ENCODE measurements around the gene CST3. TPM values are rescaled to one million over a fixed set of nuclear protein-coding genes. Genes with fewer than 3 reads are reported as not detected.

The CST3 gene
- total RNA-seq, 4 donors from 2014 or later = 1,253 to 2,184 (median 1,709) TPM

GRCh38 chr20:23634985-23635767 lies 2.6 kb downstream of the CST3 start:
- no peaks in the 10 kb centered on the region for H3K9me3 ChIP-seq
- 49% methylated on average over 12 of the region's 12 CpGs for WGBS
- peak overlapping the region; percentile 92 to 97 (median 96) for H3K27ac ChIP-seq (replicated peaks in 1 of 4)
- peaks cover 22 to 67% (median 60%) of the 10 kb centered on the region in 4 donors for H3K4me1 ChIP-seq
- peaks cover 14 to 40% (median 35%) of the 10 kb centered on the region in 4 donors for H3K36me3 ChIP-seq
- H3K4me3 ChIP-seq = peak overlapping the region; percentile 80 to 84 (median 82)
- H3K27me3 ChIP-seq = no peaks in the 10 kb centered on the region
- peak; percentile 92 for DNase-seq (ENCODE audit: extremely low spot score)
- peak; percentile 61 to 68 for TF ChIP-seq POLR2AphosphoS5 (IDR thresholded peaks at IDR 0.05)
- TF ChIP-seq POLR2A (IDR thresholded peaks at IDR 0.05; ENCODE audit: low read depth) = no peak
- TF ChIP-seq EP300 (IDR thresholded peaks at IDR 0.05) = peak; percentile 47
- no peak for TF ChIP-seq CTCF (IDR thresholded peaks at IDR 0.05)
- intact Hi-C loops (cut with DNase I) = loop anchor here (5.0 kb wide), 1 partner anchor 273 kb away; the partner anchor contains the start of gene GZF1

DNA sequence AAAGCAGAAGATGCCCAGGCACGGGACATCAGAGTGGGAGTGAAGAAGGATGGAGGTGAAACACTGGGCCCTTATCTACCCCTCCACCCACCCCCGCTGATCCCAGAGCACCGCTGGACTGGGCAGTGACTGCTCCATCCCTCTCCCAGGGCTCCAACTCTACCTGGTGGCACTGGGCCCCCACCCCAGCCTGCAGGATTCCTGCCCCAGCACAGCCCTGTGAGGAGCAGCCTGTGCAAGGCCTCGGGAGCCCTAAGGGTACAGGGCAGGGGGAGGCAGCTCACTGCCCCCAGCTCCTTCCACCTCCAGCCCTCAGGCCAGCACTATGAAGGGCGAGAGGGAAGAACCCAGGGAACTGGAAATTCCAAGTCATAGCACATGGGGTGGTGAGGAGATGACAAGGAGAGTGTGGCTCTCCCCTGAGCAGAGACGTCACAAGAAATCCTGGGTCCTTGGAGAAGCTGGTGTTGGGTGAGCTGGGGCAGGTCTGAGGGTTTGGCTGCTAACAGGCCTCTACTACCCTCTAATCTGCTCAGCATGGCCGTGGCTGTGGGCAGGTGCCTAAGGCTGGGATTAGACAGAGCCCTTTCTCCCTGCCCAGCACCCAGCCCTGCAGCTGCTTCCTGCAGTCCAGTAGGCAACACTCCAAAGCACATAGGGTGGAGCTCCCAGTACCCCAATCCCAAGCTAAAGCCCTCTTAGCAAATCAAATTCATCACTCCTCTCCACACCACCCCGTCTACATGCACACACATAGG lies 3.5 kb downstream of the CST3 start:
- H3K9me3 ChIP-seq = no peaks in the 10 kb centered on the region
- peaks cover 14 to 40% (median 35%) of the 10 kb centered on the region in 4 donors for H3K36me3 ChIP-seq
- peak; percentile 90 for DNase-seq (ENCODE audit: extremely low spot score)
- no peaks in the 10 kb centered on the region for H3K27me3 ChIP-seq
- peak overlapping the region; percentile 92 to 97 (median 96) for H3K27ac ChIP-seq (replicated peaks in 1 of 4)
- 84% methylated on average over 7 of the region's 8 CpGs for WGBS
- peaks cover 25 to 77% (median 70%) of the 10 kb centered on the region in 4 donors for H3K4me1 ChIP-seq
- TF ChIP-seq CTCF (IDR thresholded peaks at IDR 0.05) (no peak), POLR2A (IDR thresholded peaks at IDR 0.05; ENCODE audit: low read depth) (no peak), EP300 (IDR thresholded peaks at IDR 0.05) (no peak), POLR2AphosphoS5 (IDR thresholded peaks at IDR 0.05) (no peak)
- intact Hi-C loops (cut with DNase I) = loop anchor here (5.0 kb wide), 1 partner anchor 272 kb away; the partner anchor contains the start of gene GZF1
- peak overlapping the region in 3 of 4 donors; percentile 80 to 84 (median 83) for H3K4me3 ChIP-seq

DNA sequence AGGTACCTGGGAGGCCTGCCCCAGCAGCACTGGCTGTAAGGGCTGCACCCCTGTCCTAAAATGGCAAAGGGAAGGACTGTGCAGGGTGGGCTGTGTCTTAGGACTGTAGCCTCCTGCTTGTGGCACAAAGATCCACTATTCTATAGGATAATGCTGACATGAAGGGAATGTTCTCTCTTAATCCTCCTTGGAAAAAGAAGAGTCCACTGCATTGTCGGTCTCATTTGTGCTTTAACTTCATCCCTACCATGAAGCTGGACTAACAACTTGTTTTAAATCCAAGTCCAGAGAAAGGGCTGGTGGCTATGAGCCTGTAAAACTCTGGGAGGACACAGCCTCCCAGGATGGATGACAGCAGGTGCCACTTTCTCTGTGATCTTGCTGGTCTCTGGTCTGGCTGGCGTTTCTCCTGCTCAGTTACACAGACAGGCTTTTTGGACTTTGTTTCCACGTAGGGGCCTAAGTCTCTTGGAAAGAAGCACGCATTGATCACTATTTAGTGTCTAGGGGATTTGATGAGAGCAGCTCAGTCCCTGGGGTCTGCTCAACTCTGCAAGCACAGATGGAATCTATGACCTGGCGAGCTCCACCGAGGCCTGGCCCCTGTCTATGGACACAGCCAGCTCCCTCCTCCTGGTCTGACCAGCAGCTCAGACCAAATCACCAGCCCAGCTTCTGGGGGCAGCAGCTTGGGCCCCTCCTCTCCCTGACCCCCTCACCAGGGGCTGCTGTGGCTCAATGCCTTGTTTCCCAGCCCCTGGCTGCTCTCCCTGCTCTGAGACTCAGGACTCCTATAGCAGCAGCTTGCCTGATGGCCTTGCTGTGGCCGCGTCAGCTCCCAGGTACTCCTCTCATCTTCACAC lies 4.8 kb downstream of the CST3 start:
- Histone ChIP-seq H3K27ac (replicated peaks in 1 of 4) (peak overlapping the region; percentile 92 to 97 (median 96)), H3K27me3 (no peaks in the 10 kb centered on the region), H3K36me3 (peaks cover 14 to 40% (median 35%) of the 10 kb centered on the region in 4 donors), H3K4me3 (no peak overlapping the region), H3K9me3 (no peaks in the 10 kb centered on the region), H3K4me1 (peaks cover 37 to 82% (median 76%) of the 10 kb centered on the region in 4 donors)
- TF ChIP-seq POLR2AphosphoS5 (IDR thresholded peaks at IDR 0.05) = no peak
- no peak for TF ChIP-seq CTCF (IDR thresholded peaks at IDR 0.05)
- no peak for TF ChIP-seq POLR2A (IDR thresholded peaks at IDR 0.05; ENCODE audit: low read depth)
- TF ChIP-seq EP300 (IDR thresholded peaks at IDR 0.05) = no peak
- intact Hi-C loops (cut with DNase I) = loop anchor here (5.0 kb wide), 1 partner anchor 271 kb away; the partner anchor contains the start of gene GZF1
- 78% methylated on average over 8 of the region's 8 CpGs for WGBS
- DNase-seq (ENCODE audit: extremely low spot score) = peak; percentile 79
